K562 (cell line): ENCODE data around the gene PIK3AP1. TPM values are rescaled to one million over a fixed set of nuclear protein-coding genes. Genes with fewer than 3 reads are reported as not detected.

ENCODE experiments used
- ATAC-seq: fragments of 200-7000 bp; cut with Tn5 transposase; 3 replicates; pipeline ENCODE4 v1.9.1; 2020; ENCODE audit warnings: moderate library complexity
- BruUV-seq: library from RNA; stranded (reverse); fragments of 400-500 nt; replicated peaks from 2 replicates; lab custom pipeline; 2021; lab: Mats Ljungman, UMichigan
- CTCF ChIA-PET: fragments of 300-600 bp; formaldehyde crosslinking; extraction: SDS; loops from one replicate; lab custom pipeline; 2021; ENCODE audit warnings: low intra/inter-chr PET ratio; lab: Yijun Ruan, JAX
- POLR2A ChIA-PET: fragments of 300-600, 350-650 bp; sonication (Branson Sonifier 250); formaldehyde crosslinking; extraction: SDS; loops from one replicate; lab custom pipeline; 2021; ENCODE audit warnings: antibody characterized with exemption, inconsistent platforms; lab: Yijun Ruan, JAX
- DNase-seq, 4 experiments: peaks; one replicate each; pipeline versions ENCODE4 v3.0.0 to v3.0.0-alpha.2; 2011 to 2018; ENCODE audit warnings: low spot score in 3 of 4, mixed read lengths in 3 of 4; ENCODE audit errors: extremely low read depth in 1 of 4
- FAIRE-seq: peaks from 2 replicates; lab custom pipeline; 2011; peaks lifted over from hg19 to GRCh38; lab: Jason Lieb, UNC
- H2AFZ ChIP-seq: 2 replicates; pipeline ENCODE4 v1.6.0; 2011; ENCODE audit warnings: low read depth, low read length, control low read depth, inconsistent platforms
- H3K27ac ChIP-seq: fragments of 200-600 bp; 3 replicates; pipeline ENCODE4 v1.8.0; 2011; ENCODE audit warnings: low read depth, mild to moderate bottlenecking, control low read depth, inconsistent platforms, low read length, moderate library complexity, mixed read lengths; ENCODE audit errors: extremely low read depth
- H3K27me3 ChIP-seq, 2 experiments: fragments of 300-600 bp in 1 of 2; 2 replicates in 1 of 2; 3 replicates in 1 of 2; pipeline versions ENCODE4 v1.6.0 to v1.8.0; 2011; ENCODE audit warnings: inconsistent platforms in 2 of 2, low read length in 2 of 2, mild to moderate bottlenecking in 1 of 2, mixed read lengths in 1 of 2, moderate library complexity in 1 of 2; ENCODE audit not compliant: control insufficient read depth in 2 of 2, insufficient read depth in 2 of 2
- H3K36me3 ChIP-seq: fragments of 300-600 bp; 3 replicates; pipeline ENCODE4 v1.8.0; 2011; ENCODE audit warnings: mild to moderate bottlenecking, low read length, inconsistent platforms; ENCODE audit not compliant: control insufficient read depth, insufficient read depth
- H3K4me1 ChIP-seq, 2 experiments: fragments of 200-600 bp in 1 of 2; replicated peaks in 1 of 2; 2 replicates in 1 of 2; 3 replicates in 1 of 2; pipeline versions ENCODE4 v1.5.1 to v1.8.0; 2011; ENCODE audit warnings: inconsistent platforms in 2 of 2, low read length in 2 of 2, mild to moderate bottlenecking in 1 of 2, mixed read lengths in 1 of 2, moderate library complexity in 1 of 2; ENCODE audit not compliant: control insufficient read depth in 2 of 2, insufficient read depth in 2 of 2
- H3K4me2 ChIP-seq: 2 replicates; pipeline ENCODE4 v1.6.1; 2011; ENCODE audit warnings: low read length, control low read depth, inconsistent platforms, mixed read lengths; ENCODE audit not compliant: insufficient read depth
- H3K4me3 ChIP-seq: fragments of 200-600 bp; sonication (generic), shearing (Covaris generic); 2 replicates; pipeline ENCODE4 v1.5.1; 2016; ENCODE audit warnings: control low read depth, inconsistent platforms
- H3K79me2 ChIP-seq: fragments of 200-600 bp; 3 replicates; pipeline ENCODE4 v1.8.0; 2011; ENCODE audit warnings: low read length, inconsistent platforms; ENCODE audit not compliant: control insufficient read depth, insufficient read depth
- H3K9ac ChIP-seq, 2 experiments: 2 replicates each; pipeline versions ENCODE4 v1.6.0 to v1.6.1; 2011; ENCODE audit warnings: low read depth in 2 of 2, low read length in 2 of 2, control low read depth in 1 of 2, inconsistent platforms in 1 of 2, mild to moderate bottlenecking in 1 of 2, mixed read lengths in 1 of 2; ENCODE audit not compliant: insufficient read depth in 1 of 2
- H3K9me1 ChIP-seq: one replicate; pipeline ENCODE4 v1.6.0; 2011; ENCODE audit warnings: inconsistent platforms, mild to moderate bottlenecking, low read length, moderate library complexity; ENCODE audit not compliant: control insufficient read depth, insufficient read depth
- H3K9me3 ChIP-seq: replicated peaks from 2 replicates; pipeline ENCODE4 v1.5.1; 2011; ENCODE audit warnings: low read depth, low read length, inconsistent platforms; ENCODE audit not compliant: control insufficient read depth, insufficient read depth
- H4K20me1 ChIP-seq: replicated peaks from 2 replicates; pipeline ENCODE4 v1.6.1; 2011; ENCODE audit warnings: low read length, inconsistent platforms, mixed read lengths; ENCODE audit not compliant: control insufficient read depth, insufficient read depth
- ARID1B ChIP-seq: fragments of 450-650 bp; IDR thresholded peaks from 2 replicates; pipeline ENCODE4 v1.6.1; 2016; ENCODE audit warnings: antibody characterized with exemption, mild to moderate bottlenecking, inconsistent platforms
- CREM ChIP-seq: IDR thresholded peaks from 2 replicates; pipeline ENCODE4 v1.6.1; 2014; ENCODE audit warnings: antibody characterized with exemption, low read depth
- DNMT1 ChIP-seq: fragments of 450-650 bp; IDR thresholded peaks from 2 replicates; pipeline ENCODE4 v1.6.1; 2016; ENCODE audit warnings: antibody characterized with exemption, mild to moderate bottlenecking
- EP300 ChIP-seq: IDR thresholded peaks from 2 replicates; pipeline ENCODE4 v1.6.1; 2012; ENCODE audit warnings: low read length, improper control_type of control experiment
- GATA2 ChIP-seq: sonication (generic); formaldehyde crosslinking; IDR thresholded peaks from 2 replicates; pipeline ENCODE4 v1.4.0; 2020; ENCODE audit warnings: mild to moderate bottlenecking, missing genetic modification reagents
- MCM5 ChIP-seq: fragments of 450-650 bp; IDR thresholded peaks from 2 replicates; pipeline ENCODE4 v1.6.1; 2016; ENCODE audit warnings: low read depth
- SNRNP70 ChIP-seq: fragments of 200-400 bp; formaldehyde crosslinking; optimal IDR thresholded peaks from 2 replicates; pipeline ENCODE3; 2017; ENCODE audit warnings: low read depth, low read length
- SPI1 ChIP-seq: IDR thresholded peaks from 2 replicates; pipeline ENCODE4 v1.6.1; 2011; ENCODE audit warnings: low read depth, low read length, control low read depth, borderline replicate concordance
- TCF3 ChIP-seq: sonication (generic); formaldehyde crosslinking; IDR thresholded peaks from 2 replicates; pipeline ENCODE4 v1.4.0; 2020; ENCODE audit warnings: mild to moderate bottlenecking, missing genetic modification reagents
- TGIF2 ChIP-seq: sonication (generic); formaldehyde crosslinking; IDR thresholded peaks from 2 replicates; pipeline ENCODE4 v1.8.1; 2022; ENCODE audit warnings: mild to moderate bottlenecking, missing genetic modification reagents, moderate library complexity
- ZNF764 ChIP-seq: fragments of 250-450 bp; sonication (Bioruptor Pico); IDR thresholded peaks from 2 replicates; pipeline ENCODE4 v1.4.0; 2020; ENCODE audit warnings: low read depth, mild to moderate bottlenecking, moderate library complexity
- ZNF778 ChIP-seq: fragments of 450-650 bp; formaldehyde crosslinking; IDR thresholded peaks from 2 replicates; pipeline ENCODE4 v1.4.0; 2020; ENCODE audit warnings: mild to moderate bottlenecking, moderate library complexity
- WGBS: fragments of 100-300 bp; shearing (Covaris generic); methylation state at CpG from one replicate; pipeline ENCODE4 v1.1.6; 2016; ENCODE audit warnings: low coverage, mixed read lengths; ENCODE audit not compliant: insufficient coverage; ENCODE audit errors: missing lambda C conversion rate; 5-methylcytosine and 5-hydroxymethylcytosine counted together
- in situ Hi-C: fragments of 300-500 bp; cut with MboI; formaldehyde crosslinking; loops from 4 replicates; pipeline ENCODE4 v1.15.0; 2018; ENCODE audit warnings: inconsistent platforms, mixed read lengths
- intact Hi-C: fragments of 100-400 bp; cut with micrococcal nuclease; formaldehyde crosslinking; loops from 2 replicates; pipeline ENCODE4 v1.14.2; 2022
- polyA plus RNA-seq, 8 experiments: library from polyadenylated mRNA; depleted of rRNA in 4 of 8; stranded (reverse) in 5 of 8; unstranded in 3 of 8; fragments of >200 nt; fragmentation: Nextera tagmentation in 2 of 8; fragmentation: Illumina TruSeq in 1 of 8; extraction: Ambion mirVana in 2 of 8; extraction: Trizol in 1 of 8; gene quantifications; 2 replicates each; pipeline versions ENCODE4 v1.2.1 to v1.2.3, GENCODE V29; 2011 to 2014; ENCODE audit warnings: inconsistent platforms in 1 of 8, missing spikeins in 1 of 8
- total RNA-seq, 7 experiments: library from RNA; depleted of rRNA in 6 of 7; stranded (reverse); fragments of >200 nt in 6 of 7; fragmentation: Illumina TruSeq in 2 of 7; extraction: Trizol in 2 of 7; gene quantifications; 2 replicates each; pipeline versions ENCODE4 v1.2.1 to v1.2.3, GENCODE V29; 2011 to 2021; ENCODE audit warnings: low replicate concordance in 1 of 7
- TF ChIP-seq, protein P1 (sequence below), 2 experiments: fragments of 450-650 bp in 1 of 2; IDR thresholded peaks; 2 replicates each; pipeline ENCODE4 v1.6.1; 2011 to 2017; ENCODE audit warnings: low read depth in 2 of 2, antibody characterized with exemption in 1 of 2, borderline replicate concordance in 1 of 2, low read length in 1 of 2, mild to moderate bottlenecking in 1 of 2, mixed read lengths in 1 of 2; ENCODE audit not compliant: control insufficient read depth in 1 of 2
- TF ChIP-seq, protein P2 (sequence below), 3 experiments: fragments of 200-800 bp in 1 of 3; sonication (Bioruptor generic) in 1 of 3; sonication (generic) in 1 of 3; formaldehyde crosslinking in 1 of 3; IDR thresholded peaks; 2 replicates each; pipeline versions ENCODE4 v1.6.1 to v1.8.0; 2016 to 2022; ENCODE audit warnings: mild to moderate bottlenecking in 2 of 3, missing compliant biosample characterization in 2 of 3, missing genetic modification characterization in 2 of 3, missing genetic modification reagents in 1 of 3

The PIK3AP1 gene
- total and polyA plus RNA-seq, 9 of the 15 experiments (the other 6 are each of a cell fraction or from before 2014, with no cell fraction given), result 0.20 to 2.4 (median 1.4) TPM

DNA sequence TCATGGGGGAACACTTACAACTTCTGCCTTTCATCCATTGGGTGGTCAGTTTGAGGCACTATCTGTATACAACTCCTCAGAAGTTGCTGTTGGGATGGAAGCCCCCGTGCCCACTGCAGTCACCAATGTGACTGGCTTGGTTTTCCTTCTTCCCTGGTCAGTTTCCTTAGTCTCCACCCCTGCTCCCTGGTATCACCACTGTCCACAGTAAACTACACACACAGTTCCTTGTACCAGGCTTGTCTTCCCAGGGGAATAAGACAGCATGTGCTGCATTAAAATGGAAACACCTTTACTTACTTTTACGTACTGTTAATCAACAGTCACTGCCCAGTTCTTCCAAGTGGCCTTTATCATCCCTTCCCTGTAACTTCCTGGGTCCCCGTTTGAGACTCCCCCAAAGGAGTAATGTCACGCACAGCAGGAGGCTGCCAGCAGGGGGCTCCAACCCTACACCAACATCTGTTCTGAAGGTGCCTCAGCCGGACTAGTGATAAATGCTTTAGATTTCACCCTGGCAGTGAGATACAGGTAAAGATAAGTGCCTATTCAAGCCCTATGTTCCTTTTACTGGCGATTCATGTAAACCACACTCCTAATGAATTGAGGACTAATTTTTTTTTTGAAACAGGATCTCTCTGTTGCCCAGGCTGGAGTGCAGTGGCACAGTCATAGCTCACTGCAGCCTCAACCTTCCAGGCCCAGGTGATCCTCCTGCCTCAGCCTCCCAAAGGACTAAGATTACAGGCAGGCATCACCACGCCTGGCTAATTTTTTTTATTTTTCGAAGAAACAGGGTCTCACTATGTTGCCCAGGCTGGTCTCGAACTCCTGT, 45.3 kb upstream of the PIK3AP1 start (continued):
- TF ChIP-seq, protein P1, sequence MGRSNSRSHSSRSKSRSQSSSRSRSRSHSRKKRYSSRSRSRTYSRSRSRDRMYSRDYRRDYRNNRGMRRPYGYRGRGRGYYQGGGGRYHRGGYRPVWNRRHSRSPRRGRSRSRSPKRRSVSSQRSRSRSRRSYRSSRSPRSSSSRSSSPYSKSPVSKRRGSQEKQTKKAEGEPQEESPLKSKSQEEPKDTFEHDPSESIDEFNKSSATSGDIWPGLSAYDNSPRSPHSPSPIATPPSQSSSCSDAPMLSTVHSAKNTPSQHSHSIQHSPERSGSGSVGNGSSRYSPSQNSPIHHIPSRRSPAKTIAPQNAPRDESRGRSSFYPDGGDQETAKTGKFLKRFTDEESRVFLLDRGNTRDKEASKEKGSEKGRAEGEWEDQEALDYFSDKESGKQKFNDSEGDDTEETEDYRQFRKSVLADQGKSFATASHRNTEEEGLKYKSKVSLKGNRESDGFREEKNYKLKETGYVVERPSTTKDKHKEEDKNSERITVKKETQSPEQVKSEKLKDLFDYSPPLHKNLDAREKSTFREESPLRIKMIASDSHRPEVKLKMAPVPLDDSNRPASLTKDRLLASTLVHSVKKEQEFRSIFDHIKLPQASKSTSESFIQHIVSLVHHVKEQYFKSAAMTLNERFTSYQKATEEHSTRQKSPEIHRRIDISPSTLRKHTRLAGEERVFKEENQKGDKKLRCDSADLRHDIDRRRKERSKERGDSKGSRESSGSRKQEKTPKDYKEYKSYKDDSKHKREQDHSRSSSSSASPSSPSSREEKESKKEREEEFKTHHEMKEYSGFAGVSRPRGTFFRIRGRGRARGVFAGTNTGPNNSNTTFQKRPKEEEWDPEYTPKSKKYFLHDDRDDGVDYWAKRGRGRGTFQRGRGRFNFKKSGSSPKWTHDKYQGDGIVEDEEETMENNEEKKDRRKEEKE (IDR thresholded peaks at IDR 0.05; ENCODE audit: borderline replicate concordance in 1 of 2, control insufficient read depth in 1 of 2, low read depth in 2 of 2, low read length in 1 of 2), result no peak
- TF ChIP-seq DNMT1 (no peak), ZNF778 (CRISPR knock-in tag) (no peak), ZNF764 (CRISPR knock-in tag) (no peak)

DNA sequence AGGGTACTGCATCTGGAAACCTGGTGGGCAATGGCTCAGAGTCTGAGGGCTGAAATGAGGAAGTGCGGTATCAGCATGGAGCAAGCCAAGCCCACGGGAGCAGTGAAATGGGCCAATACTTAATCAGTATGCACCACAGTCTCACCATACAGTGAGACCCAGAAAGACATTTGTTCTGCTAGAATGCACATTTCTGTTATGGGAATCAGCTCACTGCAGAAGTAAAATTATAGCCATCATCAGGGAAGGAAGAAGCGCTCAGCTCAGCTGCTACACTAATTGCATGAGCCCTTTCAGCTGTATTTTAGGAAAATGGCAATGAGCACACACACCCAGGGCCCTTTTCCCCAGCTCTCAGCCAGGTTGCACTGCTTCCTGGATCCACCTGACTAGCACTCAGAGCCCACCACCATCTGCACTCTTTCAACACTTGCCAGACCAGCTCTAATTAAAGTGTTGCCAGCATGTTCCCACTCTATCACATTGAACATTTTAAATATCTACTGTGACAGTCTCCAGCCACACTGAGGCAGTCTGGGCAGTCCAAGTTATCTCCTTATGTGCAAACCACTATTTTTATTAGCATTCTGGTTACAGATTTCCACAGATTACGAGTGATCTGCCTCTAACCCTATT, 44.2 kb upstream of the PIK3AP1 start:
- Histone ChIP-seq H3K9me1 (no peaks in the 10 kb centered on the region), H3K4me1 (peaks cover 9 to 17% of the 10 kb centered on the region in 2 experiments; a peak in 4 of 5 replicates), H2AFZ (peak overlapping the region; percentile 22; the same call in 1 of the 2 replicates), H3K27ac (no peak overlapping the region), H4K20me1 (no peaks in the 10 kb centered on the region), H3K9ac (no peak overlapping the region), H3K27me3 (no peaks in the 10 kb centered on the region), H3K79me2 (no peaks in the 10 kb centered on the region), H3K9me3 (no peaks in the 10 kb centered on the region), H3K4me2 (peak overlapping the region; percentile 46), H3K4me3 (no peak overlapping the region), H3K36me3 (no peaks in the 10 kb centered on the region)
- DNase-seq (peak in 2 of 4 experiments; percentile 9 to 13), FAIRE-seq (no peak), ATAC-seq (peak; percentile 56; the same call in 2 of the 3 replicates)
- intact Hi-C loops, result loop anchor here (2.0 to 10.0 kb wide), 2 partner anchors 66 to 140 kb away; no protein-coding TSS in a partner anchor
- ChIA-PET POLR2A (interaction anchor here (1.0 kb wide), 1 partner anchor 23 kb away, joined by 3 read pairs; no protein-coding TSS in a partner anchor), CTCF (no interaction called here)
- in situ Hi-C loops, result no loop called here
- WGBS, result 2% methylated on average over 4 of the region's 4 CpGs
- BruUV-seq, result no TSS peak
- TF ChIP-seq SPI1, result peak; percentile 99
- TF ChIP-seq MCM5, result no peak
- peak; percentile 57 for TF ChIP-seq TCF3 (CRISPR knock-in tag)
- TF ChIP-seq ARID1B, result 0 out of 2 replicates have a peak, but pooled peaks have one; percentile 27
- TF ChIP-seq SNRNP70, result no peak
- 0 out of 2 replicates have a peak, but pooled peaks have one; percentile 31 for TF ChIP-seq GATA2 (CRISPR knock-in tag)
- no peak for TF ChIP-seq CREM
- no peak for TF ChIP-seq TGIF2 (CRISPR knock-in tag)
- no peak for TF ChIP-seq EP300
- TF ChIP-seq, protein P2, sequence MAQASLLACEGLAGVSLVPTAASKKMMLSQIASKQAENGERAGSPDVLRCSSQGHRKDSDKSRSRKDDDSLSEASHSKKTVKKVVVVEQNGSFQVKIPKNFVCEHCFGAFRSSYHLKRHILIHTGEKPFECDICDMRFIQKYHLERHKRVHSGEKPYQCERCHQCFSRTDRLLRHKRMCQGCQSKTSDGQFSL (CRISPR knock-in tag; IDR thresholded peaks at IDR 0.05), result no peak
- TF ChIP-seq, protein P2 (tag; IDR thresholded peaks at IDR 0.05), result no peak
